Suprapubic skin (tissue), 4 donors: ENCODE data around the gene FRY. TPM values are rescaled to one million over a fixed set of nuclear protein-coding genes. Genes with fewer than 3 reads are reported as not detected.
A peak's percentile ranks its signal among the peaks of the same experiment; 100 is the strongest.

Source experiments
- DNase-seq, 2 donors: peaks; one replicate each; pipeline ENCODE4 v3.0.0-alpha.2; 2019; ENCODE audit warnings: low spot score in 2 of 2
- H3K27ac ChIP-seq: fragments of 200-600 bp; sonication (generic); one replicate; pipeline ENCODE4 v1.5.1; 2019
- H3K27me3 ChIP-seq: fragments of 200-600 bp; sonication (generic); one replicate; pipeline ENCODE4 v1.5.1; 2019
- H3K36me3 ChIP-seq: fragments of 200-600 bp; sonication (generic); one replicate; pipeline ENCODE4 v1.5.1; 2019
- H3K4me1 ChIP-seq: fragments of 200-600 bp; sonication (generic); one replicate; pipeline ENCODE4 v1.5.1; 2019
- H3K4me3 ChIP-seq: fragments of 200-600 bp; sonication (generic); one replicate; pipeline ENCODE4 v1.5.1; 2019; ENCODE audit warnings: mild to moderate bottlenecking
- H3K9me3 ChIP-seq: fragments of 200-600 bp; sonication (generic); one replicate; pipeline ENCODE4 v1.5.1; 2019
- EP300 ChIP-seq: sonication (generic); formaldehyde crosslinking; IDR thresholded peaks from one replicate; pipeline ENCODE4 v1.6.1; 2017; ENCODE audit warnings: antibody characterized with exemption
- POLR2A ChIP-seq, 2 donors: fragments of 450-650 bp; IDR thresholded peaks; one replicate each; pipeline ENCODE4 v1.6.1; 2017; ENCODE audit warnings: antibody characterized with exemption in 2 of 2, mild to moderate bottlenecking in 2 of 2, moderate library complexity in 2 of 2
- POLR2AphosphoS5 ChIP-seq, 3 donors: sonication (generic); formaldehyde crosslinking; IDR thresholded peaks; one replicate each; pipeline ENCODE4 v1.6.1; 2017; ENCODE audit warnings: antibody characterized with exemption in 3 of 3
- WGBS: methylation state at CpG from one replicate; pipeline ENCODE4 v1.1.5; 2018; 5-methylcytosine and 5-hydroxymethylcytosine counted together
- total RNA-seq, 4 donors: library from RNA; depleted of rRNA; stranded (reverse); fragments of >200 nt; gene quantifications; one replicate each; pipeline ENCODE4 v1.1.0, GENCODE V29; 2016
- TF ChIP-seq, protein P1 (sequence below), 2 donors: fragments of 200-600 bp in 1 of 2; fragments of 450-650 bp in 1 of 2; sonication (generic) in 1 of 2; IDR thresholded peaks; one replicate each; pipeline ENCODE4 v1.5.1; 2016 to 2019; ENCODE audit warnings: antibody characterized with exemption in 2 of 2, mild to moderate bottlenecking in 1 of 2, moderate library complexity in 1 of 2

FRY gene
- total RNA-seq, 4 donors from 2014 or later: 22.5 to 39.6 (median 26.8) TPM

DNA sequence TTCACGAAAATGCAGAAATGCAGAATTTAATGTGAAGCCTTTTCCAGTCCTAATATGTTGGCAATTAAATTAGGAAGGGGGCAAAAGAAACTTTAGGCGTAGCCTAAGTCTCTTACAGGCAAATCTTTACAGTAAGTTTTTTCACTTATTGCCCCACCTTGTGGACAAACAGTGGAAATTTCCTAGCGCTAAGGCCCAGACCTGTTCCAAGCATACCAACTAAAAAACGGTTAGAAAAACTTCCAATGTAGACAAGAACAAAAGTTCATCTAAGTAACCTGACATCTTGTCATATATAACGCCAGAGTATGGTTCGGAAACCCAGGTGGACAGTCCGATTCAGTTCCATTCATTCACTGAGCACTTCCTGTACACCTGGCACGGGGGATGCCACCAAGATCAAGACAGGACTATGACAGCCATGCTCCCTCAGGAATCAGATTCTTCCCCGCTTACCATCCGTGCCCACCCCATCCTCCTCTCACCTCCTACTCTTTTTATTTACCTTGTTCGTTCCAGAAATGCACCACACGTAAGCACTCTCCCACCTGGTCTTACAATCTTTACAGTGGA lies 278.6 kb downstream of the FRY start:
- no peak for DNase-seq
- WGBS: 46% methylated on average over 12 of the region's 12 CpGs
- no peak overlapping the region for H3K27ac ChIP-seq

DNA sequence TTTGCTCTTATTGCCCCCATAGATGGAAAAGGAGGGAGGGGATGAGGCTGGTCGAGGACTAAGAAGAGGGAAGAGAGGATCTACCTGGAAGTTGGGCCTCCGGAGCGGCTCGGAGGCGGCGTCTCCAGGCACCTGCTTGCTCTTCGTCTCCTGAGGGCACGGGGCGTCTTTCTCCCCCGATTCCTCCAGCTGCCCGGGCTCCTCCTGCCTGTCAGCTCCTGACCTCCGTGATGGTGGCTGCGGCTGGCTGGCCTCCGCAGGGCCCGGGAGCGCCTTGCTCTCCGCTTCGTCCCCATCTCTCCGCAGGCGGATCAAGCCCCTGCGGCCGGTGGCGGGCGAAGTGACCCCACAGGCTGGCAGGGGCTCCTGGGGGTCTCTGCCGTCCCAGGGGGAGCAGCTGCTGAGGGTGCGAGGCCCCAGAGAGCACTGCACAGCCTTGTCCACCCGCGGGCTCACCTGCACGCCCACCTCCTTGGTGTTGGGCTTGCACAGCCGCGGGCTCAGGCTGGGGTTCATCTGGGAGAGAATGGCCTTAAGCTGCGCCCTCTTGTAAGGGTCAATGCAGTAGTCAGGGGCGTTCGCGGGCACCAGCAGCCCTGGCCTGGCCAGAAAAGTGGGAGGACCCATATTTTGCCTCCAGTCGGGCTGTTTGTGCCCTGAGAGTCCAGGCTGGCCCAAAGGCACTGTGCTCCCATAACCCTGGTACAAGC lies 279.8 kb downstream of the FRY start:
- Histone ChIP-seq H3K36me3 (no peaks in the 10 kb centered on the region), H3K27me3 (no peaks in the 10 kb centered on the region), H3K4me1 (peaks cover 19% of the 10 kb centered on the region), H3K4me3 (no peak overlapping the region), H3K9me3 (no peaks in the 10 kb centered on the region), H3K27ac (no peak overlapping the region)
- no peak for DNase-seq
- TF ChIP-seq EP300 (no peak), POLR2AphosphoS5 (IDR thresholded peaks at IDR 0.05) (no peak), POLR2A (IDR thresholded peaks at IDR 0.05) (no peak)
- TF ChIP-seq, protein P1, sequence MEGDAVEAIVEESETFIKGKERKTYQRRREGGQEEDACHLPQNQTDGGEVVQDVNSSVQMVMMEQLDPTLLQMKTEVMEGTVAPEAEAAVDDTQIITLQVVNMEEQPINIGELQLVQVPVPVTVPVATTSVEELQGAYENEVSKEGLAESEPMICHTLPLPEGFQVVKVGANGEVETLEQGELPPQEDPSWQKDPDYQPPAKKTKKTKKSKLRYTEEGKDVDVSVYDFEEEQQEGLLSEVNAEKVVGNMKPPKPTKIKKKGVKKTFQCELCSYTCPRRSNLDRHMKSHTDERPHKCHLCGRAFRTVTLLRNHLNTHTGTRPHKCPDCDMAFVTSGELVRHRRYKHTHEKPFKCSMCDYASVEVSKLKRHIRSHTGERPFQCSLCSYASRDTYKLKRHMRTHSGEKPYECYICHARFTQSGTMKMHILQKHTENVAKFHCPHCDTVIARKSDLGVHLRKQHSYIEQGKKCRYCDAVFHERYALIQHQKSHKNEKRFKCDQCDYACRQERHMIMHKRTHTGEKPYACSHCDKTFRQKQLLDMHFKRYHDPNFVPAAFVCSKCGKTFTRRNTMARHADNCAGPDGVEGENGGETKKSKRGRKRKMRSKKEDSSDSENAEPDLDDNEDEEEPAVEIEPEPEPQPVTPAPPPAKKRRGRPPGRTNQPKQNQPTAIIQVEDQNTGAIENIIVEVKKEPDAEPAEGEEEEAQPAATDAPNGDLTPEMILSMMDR (IDR thresholded peaks at IDR 0.05): no peak
- 90% methylated on average over 27 of the region's 36 CpGs for WGBS

More for the DNA sequence above, 278.6 kb downstream of the FRY start:
- no peaks in the 10 kb centered on the region for H3K36me3 ChIP-seq
- H3K4me3 ChIP-seq: peak overlapping the region; percentile 26
- H3K4me1 ChIP-seq: peaks cover 14% of the 10 kb centered on the region
- no peaks in the 10 kb centered on the region for H3K27me3 ChIP-seq
- H3K9me3 ChIP-seq: no peaks in the 10 kb centered on the region
- TF ChIP-seq EP300: no peak
- TF ChIP-seq, protein P1 (IDR thresholded peaks at IDR 0.05): peak; percentile 29 to 57

DNA sequence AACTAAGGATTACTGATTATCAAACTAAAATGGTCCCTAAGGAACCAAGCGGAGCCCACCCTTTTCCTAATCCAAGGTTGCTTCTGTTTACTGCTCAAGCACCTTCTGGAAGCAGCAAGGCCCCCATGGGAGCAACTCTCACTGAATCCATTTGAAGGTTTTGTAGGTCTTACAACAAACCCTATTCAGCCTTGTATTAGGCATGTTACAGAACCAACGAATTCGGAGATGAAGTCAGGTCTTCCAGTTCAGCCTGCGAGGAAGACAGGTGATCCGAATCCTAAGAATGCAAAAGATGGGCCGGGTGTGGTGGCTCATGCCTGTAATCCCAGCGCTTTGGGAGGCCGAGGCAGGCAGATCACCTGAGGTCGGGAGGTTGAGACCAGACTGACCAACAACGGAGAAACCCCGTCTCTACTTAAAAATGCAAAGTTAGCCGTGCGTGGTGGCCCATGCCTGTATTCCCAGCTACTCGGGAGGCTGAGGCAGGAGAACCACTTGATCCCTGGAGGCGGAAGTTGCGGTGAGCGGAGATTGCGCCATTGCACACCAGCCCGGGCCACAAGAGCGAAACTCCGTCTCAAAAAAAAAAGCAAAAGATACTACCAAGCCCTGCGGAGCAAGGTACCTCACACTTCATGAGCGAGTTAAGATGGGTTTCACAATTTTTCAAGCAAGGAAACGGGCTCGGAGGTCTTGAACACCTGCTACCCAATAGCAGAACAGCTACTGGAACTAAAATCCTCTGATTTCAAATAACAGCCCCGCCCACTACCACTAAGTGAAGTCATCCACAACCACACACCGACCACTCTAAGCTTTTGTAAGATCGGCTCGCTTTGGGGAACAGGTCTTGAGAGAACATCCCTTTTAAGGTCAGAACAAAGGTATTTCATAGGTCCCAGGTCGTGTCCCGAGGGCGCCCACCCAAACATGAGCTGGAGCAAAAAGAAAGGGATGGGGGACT lies 283.0 kb downstream of the FRY start:
- H3K36me3 ChIP-seq: no peaks in the 10 kb centered on the region
- peak in 1 of 2 donors; percentile 63 for DNase-seq

DNA sequence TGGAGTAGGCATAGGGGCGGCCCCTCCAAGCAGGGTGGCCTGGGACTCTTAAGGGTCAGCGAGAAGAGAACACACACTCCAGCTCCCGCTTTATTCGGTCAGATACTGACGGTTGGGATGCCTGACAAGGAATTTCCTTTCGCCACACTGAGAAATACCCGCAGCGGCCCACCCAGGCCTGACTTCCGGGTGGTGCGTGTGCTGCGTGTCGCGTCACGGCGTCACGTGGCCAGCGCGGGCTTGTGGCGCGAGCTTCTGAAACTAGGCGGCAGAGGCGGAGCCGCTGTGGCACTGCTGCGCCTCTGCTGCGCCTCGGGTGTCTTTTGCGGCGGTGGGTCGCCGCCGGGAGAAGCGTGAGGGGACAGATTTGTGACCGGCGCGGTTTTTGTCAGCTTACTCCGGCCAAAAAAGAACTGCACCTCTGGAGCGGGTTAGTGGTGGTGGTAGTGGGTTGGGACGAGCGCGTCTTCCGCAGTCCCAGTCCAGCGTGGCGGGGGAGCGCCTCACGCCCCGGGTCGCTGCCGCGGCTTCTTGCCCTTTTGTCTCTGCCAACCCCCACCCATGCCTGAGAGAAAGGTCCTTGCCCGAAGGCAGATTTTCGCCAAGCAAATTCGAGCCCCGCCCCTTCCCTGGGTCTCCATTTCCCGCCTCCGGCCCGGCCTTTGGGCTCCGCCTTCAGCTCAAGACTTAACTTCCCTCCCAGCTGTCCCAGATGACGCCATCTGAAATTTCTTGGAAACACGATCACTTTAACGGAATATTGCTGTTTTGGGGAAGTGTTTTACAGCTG lies 283.9 kb downstream of the FRY start, which contains the start of the genes BRCA2 and ZAR1L:
BRCA2 (plus strand) TSS at position 271 of the 790 bp plus-strand sequence. CDS start 953 bp downstream, outside the sequence.
ZAR1L (minus strand) TSS at position 126 of the 790 bp plus-strand sequence. CDS start 3,438 bp downstream, outside the sequence.
- Histone ChIP-seq H3K4me1 (peaks cover 18% of the 10 kb centered on the region), H3K9me3 (no peaks in the 10 kb centered on the region), H3K36me3 (no peaks in the 10 kb centered on the region), H3K4me3 (peak within 1 kb of the TSS; percentile 94), H3K27me3 (no peaks in the 10 kb centered on the region), H3K27ac (peak within 1 kb of the TSS; percentile 97)
- WGBS: 0% methylated on average over 26 of the region's 60 CpGs
- TF ChIP-seq, protein P1 (IDR thresholded peaks at IDR 0.05): no peak
- TF ChIP-seq POLR2A (IDR thresholded peaks at IDR 0.05) (peak in 1 of 2 donors; percentile 71), POLR2AphosphoS5 (IDR thresholded peaks at IDR 0.05) (peak in 2 of 3 donors; percentile 79 to 92)
- peak; percentile 92 to 96 for DNase-seq

More for the DNA sequence above, 283.0 kb downstream of the FRY start:
- 74% methylated on average over 32 of the region's 32 CpGs for WGBS
- Histone ChIP-seq H3K27ac (peak overlapping the region; percentile 97), H3K9me3 (no peaks in the 10 kb centered on the region), H3K4me1 (peaks cover 23% of the 10 kb centered on the region), H3K27me3 (no peaks in the 10 kb centered on the region), H3K4me3 (peak overlapping the region; percentile 94)
- TF ChIP-seq POLR2AphosphoS5 (IDR thresholded peaks at IDR 0.05) (no peak), EP300 (no peak), POLR2A (IDR thresholded peaks at IDR 0.05) (no peak)
- TF ChIP-seq, protein P1 (IDR thresholded peaks at IDR 0.05): no peak
